Stimulated activated naive CD8-positive, alpha-beta T cell treated with anti-CD3 and anti-CD28 coated beads, Interleukin-15, Interleukin-2, amounts not matched to agents 100 ng/mL and 50 ng/mL, for 24 hours (primary cell): ENCODE measurements around the gene SMIM5.

Experiments used
- H3K27ac Mint-ChIP-seq: one replicate; pipeline ENCODE4 v1.8.0; 2021; ENCODE audit warnings: mild to moderate bottlenecking, mixed read lengths
- H3K27me3 Mint-ChIP-seq: one replicate; pipeline ENCODE4 v1.8.0; 2021; ENCODE audit warnings: mixed read lengths
- H3K36me3 Mint-ChIP-seq: one replicate; pipeline ENCODE4 v1.8.0; 2021; ENCODE audit warnings: low read depth, mixed read lengths
- H3K4me1 Mint-ChIP-seq: one replicate; pipeline ENCODE4 v1.8.0; 2021; ENCODE audit warnings: low read depth, mixed read lengths
- H3K4me3 Mint-ChIP-seq: one replicate; pipeline ENCODE4 v1.8.0; 2021; ENCODE audit warnings: mild to moderate bottlenecking, mixed read lengths
- H3K9me3 Mint-ChIP-seq: one replicate; pipeline ENCODE4 v1.8.0; 2021; ENCODE audit warnings: mixed read lengths

The SMIM5 gene

DNA sequence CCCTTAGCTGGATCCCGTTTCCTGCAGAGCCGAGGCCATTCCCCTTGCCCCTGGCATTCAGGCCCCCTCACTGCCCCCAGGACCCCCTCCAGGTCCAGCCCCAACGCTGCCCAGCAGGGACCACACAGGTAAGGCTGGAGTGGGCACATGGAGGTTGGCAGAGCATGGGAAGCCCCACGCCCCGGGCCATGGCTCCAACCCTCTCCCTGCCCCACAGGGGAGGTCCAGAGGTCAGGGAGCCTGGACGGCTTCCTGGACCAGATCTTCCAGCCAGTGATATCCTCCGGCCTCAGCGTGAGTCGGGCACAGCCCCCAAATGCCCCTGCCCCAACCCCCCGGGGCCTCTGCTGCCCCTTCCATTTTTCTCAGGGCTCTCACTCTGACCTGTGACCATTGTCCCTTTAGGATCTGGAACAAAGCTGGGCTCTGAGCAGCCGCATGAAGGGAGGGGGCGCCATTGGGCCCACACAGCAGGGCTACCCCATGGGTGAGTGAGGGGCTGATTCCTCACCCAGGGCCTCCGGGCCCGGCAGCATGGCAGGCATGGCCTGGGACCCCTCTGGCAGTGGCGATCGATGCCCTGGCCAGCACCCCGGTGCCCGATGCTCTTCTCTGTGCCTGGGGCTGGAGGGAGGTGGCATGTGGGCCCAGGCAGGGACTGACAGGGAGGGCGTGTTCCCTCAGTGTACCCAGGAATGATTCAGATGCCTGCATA lies 18.5 kb upstream of the SMIM5 start:
- Mint-ChIP-seq H3K27ac (no peak overlapping the region), H3K36me3 (no peaks in the 10 kb centered on the region), H3K4me1 (no peaks in the 10 kb centered on the region), H3K9me3 (no peaks in the 10 kb centered on the region), H3K4me3 (no peak overlapping the region), H3K27me3 (no peaks in the 10 kb centered on the region)

DNA sequence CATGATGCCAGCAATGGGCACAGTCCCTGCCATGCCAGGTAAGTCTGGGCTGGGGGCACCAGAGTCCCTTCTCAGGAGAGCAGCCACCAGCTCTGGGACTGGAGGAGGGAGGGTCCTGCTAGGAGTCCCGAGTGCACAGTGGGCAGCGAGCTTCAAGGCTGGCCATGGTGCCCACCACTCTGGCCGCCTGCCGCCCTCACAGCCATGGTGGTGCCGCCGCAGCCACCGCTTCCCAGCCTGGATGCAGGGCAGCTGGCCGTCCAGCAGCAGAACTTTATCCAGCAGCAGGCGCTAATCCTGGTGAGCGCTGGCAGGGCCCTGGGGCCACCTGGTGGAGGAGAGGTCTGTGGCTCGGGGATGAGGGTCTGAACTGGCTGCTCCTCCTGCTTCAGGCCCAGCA lies 17.9 kb upstream of the SMIM5 start:
- H3K36me3 Mint-ChIP-seq: no peaks in the 10 kb centered on the region
- H3K27me3 Mint-ChIP-seq: no peaks in the 10 kb centered on the region

DNA sequence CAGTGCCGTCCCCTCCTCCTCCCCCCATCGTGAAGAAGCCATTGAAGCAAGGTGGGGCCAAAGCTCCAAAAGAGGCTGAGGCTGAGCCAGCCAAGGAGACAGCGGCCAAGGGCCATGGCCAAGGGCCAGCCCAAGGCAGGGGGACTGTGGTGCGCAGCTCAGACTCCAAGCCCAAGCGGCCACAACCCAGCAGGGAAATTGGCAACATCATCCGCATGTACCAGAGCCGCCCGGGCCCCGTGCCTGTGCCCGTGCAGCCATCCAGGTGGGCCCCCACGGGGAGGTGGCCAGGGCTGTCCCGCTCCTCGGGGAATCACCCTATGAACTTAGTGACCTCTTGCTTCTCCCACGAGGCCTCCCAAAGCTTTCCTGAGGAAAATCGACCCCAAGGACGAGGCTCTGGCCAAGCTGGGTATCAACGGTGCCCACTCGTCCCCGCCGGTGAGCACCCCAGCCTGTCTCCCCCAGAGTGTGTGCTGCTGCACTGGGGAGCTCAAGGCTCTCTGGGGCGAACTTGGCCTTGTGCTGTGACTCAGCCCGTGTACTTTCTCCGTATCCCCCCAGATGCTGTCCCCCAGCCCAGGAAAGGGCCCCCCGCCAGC lies 16.6 kb upstream of the SMIM5 start:
- H3K27ac Mint-ChIP-seq: no peak overlapping the region
- no peak overlapping the region for H3K4me3 Mint-ChIP-seq
- no peaks in the 10 kb centered on the region for H3K36me3 Mint-ChIP-seq
- H3K9me3 Mint-ChIP-seq: no peaks in the 10 kb centered on the region
- no peaks in the 10 kb centered on the region for H3K27me3 Mint-ChIP-seq
- H3K4me1 Mint-ChIP-seq: no peaks in the 10 kb centered on the region

More for the DNA sequence above, 17.9 kb upstream of the SMIM5 start:
- Mint-ChIP-seq H3K4me3 (no peak overlapping the region), H3K27ac (no peak overlapping the region), H3K9me3 (no peaks in the 10 kb centered on the region), H3K4me1 (no peaks in the 10 kb centered on the region)

DNA sequence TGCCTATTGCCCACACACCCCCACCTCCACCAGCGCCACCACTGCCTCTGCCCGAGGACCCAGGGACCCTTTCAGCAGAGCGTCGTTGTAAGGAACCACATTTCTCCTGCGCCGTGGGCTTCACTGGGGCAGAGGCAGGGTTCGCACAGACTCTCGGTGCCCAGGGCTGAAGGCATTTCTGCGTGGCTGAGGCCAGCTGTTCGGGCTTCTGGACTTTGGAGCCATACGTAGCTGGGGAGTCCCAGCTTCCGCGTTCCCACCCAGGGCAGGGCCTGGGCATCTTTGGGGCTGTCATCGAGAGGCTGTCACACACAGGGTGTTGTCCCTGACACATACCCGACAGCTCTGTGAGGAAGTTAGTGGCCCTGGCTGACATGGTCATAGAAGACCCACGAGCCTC lies 16.0 kb upstream of the SMIM5 start:
- Mint-ChIP-seq H3K9me3 (no peaks in the 10 kb centered on the region), H3K27me3 (no peaks in the 10 kb centered on the region), H3K27ac (no peak overlapping the region), H3K4me3 (no peak overlapping the region), H3K36me3 (no peaks in the 10 kb centered on the region), H3K4me1 (no peaks in the 10 kb centered on the region)

DNA sequence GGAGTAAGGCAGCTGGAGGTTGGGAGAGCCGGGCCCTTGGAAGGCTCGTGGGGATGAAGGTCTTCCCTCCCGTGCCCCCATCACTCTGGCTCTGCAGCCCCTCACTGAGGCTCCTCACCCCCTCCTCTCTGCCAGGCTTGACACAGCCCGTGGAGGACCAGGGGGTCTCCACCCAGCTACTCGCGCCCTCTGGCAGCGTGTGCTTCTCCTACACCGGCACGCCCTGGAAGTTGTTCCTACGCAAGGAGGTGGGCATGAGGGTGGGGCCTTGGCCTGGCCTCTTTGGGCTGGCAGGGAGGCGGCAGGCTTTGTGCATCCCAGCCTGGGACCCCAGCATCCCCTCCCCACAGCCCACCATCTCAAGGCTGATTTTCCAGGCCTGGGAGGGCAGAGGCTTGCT lies 15.6 kb upstream of the SMIM5 start:
- Mint-ChIP-seq H3K27ac (no peak overlapping the region), H3K4me1 (no peaks in the 10 kb centered on the region), H3K9me3 (no peaks in the 10 kb centered on the region), H3K27me3 (no peaks in the 10 kb centered on the region), H3K4me3 (no peak overlapping the region), H3K36me3 (no peaks in the 10 kb centered on the region)

DNA sequence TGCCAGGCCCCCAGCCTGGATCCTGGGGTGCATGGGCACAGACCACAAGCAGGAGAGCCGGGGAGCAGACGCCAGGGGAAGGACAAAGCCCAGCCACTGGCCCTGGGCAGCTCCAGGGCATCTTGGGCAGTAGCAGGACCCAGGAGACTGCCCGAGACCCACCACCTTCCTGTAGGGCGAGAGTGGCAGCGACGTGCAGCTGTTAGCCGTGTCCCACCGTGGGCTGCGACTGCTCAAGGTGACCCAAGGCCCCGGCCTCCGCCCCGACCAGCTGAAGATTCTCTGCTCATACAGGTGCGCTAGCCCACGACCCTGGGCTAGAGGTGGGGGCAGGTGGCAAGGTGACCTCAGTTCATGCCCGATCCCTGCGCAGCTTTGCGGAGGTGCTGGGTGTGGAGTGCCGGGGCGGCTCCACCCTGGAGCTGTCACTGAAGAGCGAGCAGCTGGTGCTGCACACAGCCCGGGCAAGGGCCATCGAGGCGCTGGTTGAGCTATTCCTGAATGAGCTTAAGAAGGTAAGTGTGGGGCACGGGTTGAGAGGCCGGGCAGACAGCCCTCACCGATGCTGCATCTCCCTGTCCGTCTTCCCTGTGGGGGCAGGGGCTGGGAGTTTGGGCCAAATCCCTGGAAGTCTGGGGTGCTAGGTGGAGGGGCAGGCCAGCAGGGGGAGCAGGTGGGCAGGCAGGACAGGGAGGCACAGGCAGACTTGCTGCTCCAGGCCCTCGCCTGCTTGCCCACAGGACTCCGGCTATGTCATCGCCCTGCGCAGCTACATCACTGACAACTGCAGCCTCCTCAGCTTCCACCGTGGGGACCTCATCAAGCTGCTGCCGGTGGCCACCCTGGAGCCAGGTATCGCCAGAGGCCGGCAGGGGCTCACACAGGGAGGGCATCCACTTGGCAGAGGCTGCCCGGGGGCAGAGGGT lies 13.5 kb upstream of the SMIM5 start:
- Mint-ChIP-seq H3K4me3 (no peak overlapping the region), H3K9me3 (no peaks in the 10 kb centered on the region), H3K36me3 (no peaks in the 10 kb centered on the region), H3K27ac (no peak overlapping the region), H3K27me3 (no peaks in the 10 kb centered on the region), H3K4me1 (no peaks in the 10 kb centered on the region)

DNA sequence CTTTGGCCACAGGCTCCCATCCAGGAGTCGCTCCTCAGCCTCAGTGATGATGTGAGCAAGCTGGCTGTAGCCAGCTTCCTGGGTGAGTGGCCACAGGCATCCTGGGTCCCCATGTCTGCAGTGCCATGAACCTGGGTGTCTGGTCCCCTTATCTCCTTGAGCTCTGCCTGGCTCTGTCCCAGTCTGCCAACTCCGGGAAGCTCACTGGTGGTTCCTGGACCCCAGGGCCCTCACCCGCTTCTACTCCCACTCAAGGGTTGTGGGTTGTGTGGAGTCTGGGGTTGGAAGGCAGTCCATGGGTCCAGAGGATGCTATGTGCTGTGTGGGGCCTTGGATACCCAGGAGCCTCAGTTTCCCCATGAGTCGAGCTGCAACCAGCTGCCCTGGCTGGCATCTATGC lies 11.7 kb upstream of the SMIM5 start:
- Mint-ChIP-seq H3K4me1 (no peaks in the 10 kb centered on the region), H3K4me3 (no peak overlapping the region), H3K9me3 (no peaks in the 10 kb centered on the region), H3K27ac (no peak overlapping the region), H3K27me3 (no peaks in the 10 kb centered on the region), H3K36me3 (no peaks in the 10 kb centered on the region)

DNA sequence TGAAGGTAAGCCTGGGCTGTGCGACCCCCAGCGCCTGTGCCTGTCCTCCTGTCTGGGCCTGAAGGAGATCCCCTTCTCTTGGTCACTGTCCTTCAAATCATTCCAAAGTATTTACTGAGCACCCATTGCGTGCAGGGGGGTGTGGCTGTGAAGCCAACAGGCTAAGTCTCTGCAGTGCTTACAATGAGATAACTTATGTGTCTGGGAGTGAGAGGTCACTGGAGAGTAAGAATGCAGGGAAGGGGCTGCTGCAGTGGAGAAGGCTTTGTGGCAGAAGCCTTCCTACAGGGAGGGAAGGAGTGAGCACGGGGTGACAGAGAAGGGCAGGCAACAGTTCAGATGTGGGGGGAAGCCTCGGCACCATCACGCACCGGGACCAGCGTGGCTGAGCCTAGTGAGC lies 11.2 kb upstream of the SMIM5 start:
- Mint-ChIP-seq H3K36me3 (no peaks in the 10 kb centered on the region), H3K27me3 (no peaks in the 10 kb centered on the region), H3K4me3 (no peak overlapping the region), H3K9me3 (no peaks in the 10 kb centered on the region), H3K27ac (no peak overlapping the region), H3K4me1 (no peaks in the 10 kb centered on the region)

DNA sequence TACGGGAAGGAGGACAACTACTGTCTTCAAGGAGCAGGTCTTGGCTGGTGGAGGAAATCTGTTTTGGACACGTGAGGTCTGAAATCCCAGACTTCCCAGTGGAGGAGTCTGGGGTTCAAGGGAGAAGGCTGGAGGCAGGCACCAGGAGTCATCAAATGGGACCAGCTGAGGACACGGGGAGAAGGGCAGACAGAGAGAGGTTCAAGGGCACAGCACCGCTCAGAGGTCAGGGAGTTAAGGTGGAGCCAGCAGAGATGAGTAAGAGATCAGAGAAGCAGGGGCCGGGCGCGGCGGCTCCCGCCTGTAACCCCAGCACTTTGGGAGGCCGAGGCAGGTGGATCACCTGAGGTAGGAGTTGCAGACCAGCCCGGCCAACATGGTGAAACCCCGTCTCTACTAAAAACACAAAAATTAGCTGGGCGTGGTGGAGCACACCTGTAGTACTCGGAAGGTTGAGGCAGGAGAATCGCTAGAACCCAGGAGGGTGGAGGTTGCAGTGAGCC lies 10.4 kb upstream of the SMIM5 start:
- Mint-ChIP-seq H3K27ac (no peak overlapping the region), H3K9me3 (no peaks in the 10 kb centered on the region), H3K4me1 (no peaks in the 10 kb centered on the region), H3K36me3 (no peaks in the 10 kb centered on the region), H3K4me3 (no peak overlapping the region), H3K27me3 (no peaks in the 10 kb centered on the region)

DNA sequence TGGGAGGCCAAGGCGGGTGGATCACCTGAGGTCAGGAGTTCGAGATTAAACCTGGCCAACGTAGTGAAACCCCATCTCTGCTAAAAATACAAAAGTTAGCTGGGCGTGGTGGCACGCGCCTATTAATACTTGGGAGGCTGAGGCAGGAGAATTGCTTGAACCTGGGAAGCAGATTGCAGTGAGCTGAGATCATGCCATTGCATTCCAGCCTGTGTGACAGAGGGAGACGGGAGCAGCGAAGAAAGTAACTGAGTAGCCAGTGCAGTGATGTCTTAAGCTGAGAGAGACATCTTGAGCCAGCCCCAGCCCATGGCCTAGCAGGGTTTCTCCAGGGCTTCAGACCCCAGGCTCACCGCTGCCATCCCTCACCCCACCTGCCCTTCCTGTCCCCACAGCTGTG lies 9.8 kb upstream of the SMIM5 start:
- no peak overlapping the region for H3K27ac Mint-ChIP-seq
- no peak overlapping the region for H3K4me3 Mint-ChIP-seq
- H3K36me3 Mint-ChIP-seq: no peaks in the 10 kb centered on the region
- no peaks in the 10 kb centered on the region for H3K27me3 Mint-ChIP-seq
- no peaks in the 10 kb centered on the region for H3K4me1 Mint-ChIP-seq
- H3K9me3 Mint-ChIP-seq: no peaks in the 10 kb centered on the region

DNA sequence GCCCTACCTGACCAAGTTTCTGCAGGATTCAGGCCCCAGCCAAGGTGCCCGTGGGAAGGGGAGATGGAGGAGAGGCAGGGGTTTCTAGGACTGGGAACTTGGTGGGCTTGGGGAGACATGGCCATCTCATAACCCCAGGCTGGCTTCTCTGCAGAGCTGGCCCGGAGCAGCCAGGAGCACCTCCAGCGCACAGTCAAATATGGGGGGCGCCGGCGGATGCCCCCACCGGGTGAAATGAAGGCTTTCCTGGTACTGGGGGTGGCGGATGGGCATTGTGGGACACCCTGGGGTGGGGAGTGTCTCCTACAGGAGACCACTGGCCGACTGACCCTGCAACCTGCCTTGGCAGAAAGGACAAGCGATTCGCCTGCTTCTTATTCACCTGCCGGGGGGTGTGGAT lies 9.2 kb upstream of the SMIM5 start:
- Mint-ChIP-seq H3K4me3 (no peak overlapping the region), H3K9me3 (no peaks in the 10 kb centered on the region), H3K36me3 (no peaks in the 10 kb centered on the region), H3K27ac (no peak overlapping the region), H3K4me1 (no peaks in the 10 kb centered on the region), H3K27me3 (no peaks in the 10 kb centered on the region)

DNA sequence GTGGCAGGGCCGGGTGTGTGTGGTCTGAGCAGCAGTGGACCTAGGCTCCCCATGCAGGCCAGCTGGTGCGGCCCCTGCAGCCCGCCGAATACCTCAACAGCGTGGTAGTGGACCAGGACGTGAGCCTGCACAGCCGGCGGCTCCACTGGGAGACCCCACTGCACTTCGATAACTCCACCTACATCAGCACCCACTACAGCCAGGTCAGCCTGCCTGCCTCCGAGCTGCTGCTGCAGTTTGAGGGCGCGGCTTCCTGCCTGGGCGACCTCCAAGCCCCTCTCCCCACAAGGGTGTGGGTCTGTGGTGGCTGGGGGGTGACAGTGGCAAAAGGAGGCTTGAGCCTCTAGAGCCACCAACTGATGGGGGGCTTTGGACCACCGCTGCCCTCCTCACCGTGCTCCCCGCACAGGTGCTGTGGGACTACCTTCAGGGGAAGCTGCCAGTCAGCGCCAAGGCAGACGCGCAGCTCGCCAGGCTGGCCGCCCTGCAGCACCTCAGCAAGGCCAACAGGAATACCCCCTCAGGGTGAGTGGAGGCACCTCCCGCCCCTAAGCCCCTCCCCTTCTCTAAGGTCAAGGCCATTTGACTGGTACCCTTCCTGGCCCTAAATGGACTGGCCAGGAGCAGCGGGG lies 8.4 kb upstream of the SMIM5 start:
- Mint-ChIP-seq H3K9me3 (no peaks in the 10 kb centered on the region), H3K36me3 (no peaks in the 10 kb centered on the region), H3K27ac (no peak overlapping the region), H3K4me3 (no peak overlapping the region), H3K27me3 (no peaks in the 10 kb centered on the region), H3K4me1 (no peaks in the 10 kb centered on the region)

DNA sequence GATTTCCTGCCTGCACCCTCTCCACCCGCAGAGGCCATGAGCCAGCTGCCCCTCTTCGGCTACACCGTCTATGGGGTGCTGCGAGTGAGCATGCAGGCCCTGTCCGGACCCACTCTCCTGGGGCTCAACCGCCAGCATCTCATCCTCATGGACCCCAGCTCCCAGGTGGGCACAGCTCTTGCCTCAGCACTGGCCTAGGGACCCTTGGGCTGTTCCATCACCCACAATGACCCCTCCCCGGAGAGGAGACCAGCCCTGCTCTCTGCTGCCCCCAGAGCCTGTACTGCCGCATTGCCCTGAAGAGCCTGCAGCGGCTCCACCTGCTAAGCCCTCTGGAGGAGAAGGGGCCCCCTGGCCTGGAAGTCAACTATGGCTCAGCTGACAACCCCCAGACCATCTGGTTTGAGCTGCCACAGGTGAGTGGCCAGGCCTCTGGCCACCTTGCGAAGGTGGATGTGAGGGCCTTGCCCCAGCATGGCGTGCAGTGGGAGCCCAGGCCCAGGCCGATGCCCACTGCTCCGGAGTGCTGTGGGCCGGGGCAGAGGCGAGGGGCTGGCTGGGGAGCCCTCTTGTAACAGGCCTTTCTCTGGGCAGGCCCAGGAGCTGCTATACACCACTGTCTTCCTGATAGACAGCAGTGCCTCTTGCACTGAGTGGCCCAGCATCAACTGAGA lies 7.3 kb upstream of the SMIM5 start:
- H3K36me3 Mint-ChIP-seq: no peaks in the 10 kb centered on the region
- no peaks in the 10 kb centered on the region for H3K27me3 Mint-ChIP-seq
- no peaks in the 10 kb centered on the region for H3K4me1 Mint-ChIP-seq
- no peak overlapping the region for H3K27ac Mint-ChIP-seq
- H3K4me3 Mint-ChIP-seq: no peak overlapping the region
- no peaks in the 10 kb centered on the region for H3K9me3 Mint-ChIP-seq

DNA sequence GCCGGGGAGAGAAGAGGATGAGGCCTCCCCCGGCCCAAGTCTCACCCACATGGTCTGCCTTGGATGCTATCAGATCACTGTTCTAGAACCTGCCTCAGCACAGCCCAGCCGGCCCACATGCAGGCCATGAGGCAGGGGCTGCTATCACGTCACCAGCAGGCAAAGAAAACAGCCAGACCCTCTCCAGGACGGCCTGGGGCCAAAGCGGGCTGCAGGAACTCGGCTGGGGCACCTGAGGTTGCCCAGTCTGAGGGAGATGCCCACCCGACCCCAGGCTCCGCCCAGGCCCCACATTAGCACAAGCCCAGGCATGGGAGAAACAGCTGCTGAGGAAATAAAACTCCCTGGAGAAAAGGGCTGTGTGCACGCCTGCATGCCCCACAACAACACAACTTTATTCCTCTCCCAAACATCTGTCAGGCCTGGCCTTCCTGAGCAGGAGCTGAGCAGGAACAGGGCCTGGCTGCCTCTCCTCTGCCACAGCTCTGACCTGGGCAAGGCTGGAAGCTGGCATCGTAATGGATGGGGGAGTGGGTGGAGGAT lies 6.7 kb upstream of the SMIM5 start:
- Mint-ChIP-seq H3K4me3 (no peak overlapping the region), H3K9me3 (no peaks in the 10 kb centered on the region), H3K27ac (no peak overlapping the region), H3K4me1 (no peaks in the 10 kb centered on the region), H3K27me3 (no peaks in the 10 kb centered on the region), H3K36me3 (no peaks in the 10 kb centered on the region)
